ENCODE results near the gene KANSL1.

The KANSL1 gene

GRCh38 chr17:46208997-46209396, 15.8 kb upstream of the KANSL1 start:
- TF ChIP-seq SIN3A (IDR thresholded peaks at IDR 0.05; ENCODE audit: borderline replicate concordance, insufficient read depth, low read length) = no peak
- TF ChIP-seq TAF1 (IDR thresholded peaks at IDR 0.05; ENCODE audit: borderline replicate concordance, insufficient read depth, low read length) = no peak
- TF ChIP-seq REST (IDR thresholded peaks at IDR 0.05; ENCODE audit: insufficient read depth in 1 of 2, low read depth in 2 of 2, low read length in 2 of 2) = no peak
- no peak for TF ChIP-seq POLR2AphosphoS5 (IDR thresholded peaks at IDR 0.05; ENCODE audit: low read depth, low read length)
- no peak for TF ChIP-seq FOXP2 (optimal IDR thresholded peaks at IDR 0.05; ENCODE audit: borderline replicate concordance, extremely low read depth, extremely low read length, insufficient read depth)

GRCh38 chr17:46205975-46206374, 12.7 kb upstream of the KANSL1 start:
- TF ChIP-seq TAF1 (IDR thresholded peaks at IDR 0.05; ENCODE audit: borderline replicate concordance, insufficient read depth, low read length) = no peak
- no peak for TF ChIP-seq FOXP2 (optimal IDR thresholded peaks at IDR 0.05; ENCODE audit: borderline replicate concordance, extremely low read depth, extremely low read length, insufficient read depth)
- TF ChIP-seq REST (IDR thresholded peaks at IDR 0.05; ENCODE audit: insufficient read depth in 1 of 2, low read depth in 2 of 2, low read length in 2 of 2) = no peak
- TF ChIP-seq POLR2AphosphoS5 (IDR thresholded peaks at IDR 0.05; ENCODE audit: low read depth, low read length) = no peak
- TF ChIP-seq SIN3A (IDR thresholded peaks at IDR 0.05; ENCODE audit: borderline replicate concordance, insufficient read depth, low read length) = no peak

GRCh38 chr17:46202424-46202823, 9.2 kb upstream of the KANSL1 start:
- TF ChIP-seq FOXP2 (optimal IDR thresholded peaks at IDR 0.05; ENCODE audit: borderline replicate concordance, extremely low read depth, extremely low read length, insufficient read depth) (no peak), REST (IDR thresholded peaks at IDR 0.05; ENCODE audit: insufficient read depth in 1 of 2, low read depth in 2 of 2, low read length in 2 of 2) (no peak), TAF1 (IDR thresholded peaks at IDR 0.05; ENCODE audit: borderline replicate concordance, insufficient read depth, low read length) (no peak), SIN3A (IDR thresholded peaks at IDR 0.05; ENCODE audit: borderline replicate concordance, insufficient read depth, low read length) (no peak), POLR2AphosphoS5 (IDR thresholded peaks at IDR 0.05; ENCODE audit: low read depth, low read length) (no peak)

- TF ChIP-seq FOXP2 (optimal IDR thresholded peaks at IDR 0.05; ENCODE audit: borderline replicate concordance, extremely low read depth, extremely low read length, insufficient read depth) = no peak
- no peak for TF ChIP-seq SIN3A (IDR thresholded peaks at IDR 0.05; ENCODE audit: borderline replicate concordance, insufficient read depth, low read length)
- no peak for TF ChIP-seq TAF1 (IDR thresholded peaks at IDR 0.05; ENCODE audit: borderline replicate concordance, insufficient read depth, low read length)
- no peak for TF ChIP-seq REST (IDR thresholded peaks at IDR 0.05; ENCODE audit: insufficient read depth in 1 of 2, low read depth in 2 of 2, low read length in 2 of 2)
- TF ChIP-seq POLR2AphosphoS5 (IDR thresholded peaks at IDR 0.05; ENCODE audit: low read depth, low read length) = no peak
Observed at GRCh38 chr17:46201491-46201890, 8.3 kb upstream of the KANSL1 start.

GRCh38 chr17:46200197-46200596, 7.0 kb upstream of the KANSL1 start:
- no peak for TF ChIP-seq POLR2AphosphoS5 (IDR thresholded peaks at IDR 0.05; ENCODE audit: low read depth, low read length)
- no peak for TF ChIP-seq TAF1 (IDR thresholded peaks at IDR 0.05; ENCODE audit: borderline replicate concordance, insufficient read depth, low read length)
- TF ChIP-seq FOXP2 (optimal IDR thresholded peaks at IDR 0.05; ENCODE audit: borderline replicate concordance, extremely low read depth, extremely low read length, insufficient read depth) = no peak
- TF ChIP-seq REST (IDR thresholded peaks at IDR 0.05; ENCODE audit: insufficient read depth in 1 of 2, low read depth in 2 of 2, low read length in 2 of 2) = no peak
- TF ChIP-seq SIN3A (IDR thresholded peaks at IDR 0.05; ENCODE audit: borderline replicate concordance, insufficient read depth, low read length) = no peak
